ENCODE data around the gene KRTAP26-1.

DNA sequence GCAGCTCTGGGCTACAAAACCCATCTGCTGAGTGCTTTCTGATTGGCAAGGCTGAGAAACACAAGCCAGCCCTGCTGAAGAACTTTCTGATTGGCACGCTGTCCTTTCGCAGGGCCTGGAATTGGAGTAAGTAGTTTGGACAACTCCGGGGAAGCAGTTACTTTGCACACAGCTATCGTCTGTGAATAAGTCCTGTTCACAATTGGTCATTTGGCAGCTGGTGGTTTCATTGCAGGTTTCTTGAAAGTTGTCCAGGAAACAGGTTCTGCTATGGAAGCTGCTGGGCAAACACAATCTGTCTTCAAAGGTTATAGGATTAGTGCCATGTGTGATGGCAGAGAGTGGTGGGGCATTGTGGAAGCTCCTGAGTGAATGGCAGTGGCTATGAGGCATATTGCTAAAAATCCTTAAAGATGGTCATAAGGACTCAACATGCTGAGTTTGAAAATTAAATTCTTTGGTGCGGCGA lies 17.2 kb upstream of the KRTAP26-1 start, which contains the start of gene KRTAP27-1:
- TF ChIP-seq TOX (CRISPR knock-in tag; IDR thresholded peaks at IDR 0.05; ENCODE audit: borderline replicate concordance) (no peak), PPARA (CRISPR knock-in tag; IDR thresholded peaks at IDR 0.05; ENCODE audit: borderline replicate concordance) (no peak), ARNTL (CRISPR knock-in tag; IDR thresholded peaks at IDR 0.05; ENCODE audit: borderline replicate concordance, low read depth) (no peak)
- TF ChIP-seq, protein P1, sequence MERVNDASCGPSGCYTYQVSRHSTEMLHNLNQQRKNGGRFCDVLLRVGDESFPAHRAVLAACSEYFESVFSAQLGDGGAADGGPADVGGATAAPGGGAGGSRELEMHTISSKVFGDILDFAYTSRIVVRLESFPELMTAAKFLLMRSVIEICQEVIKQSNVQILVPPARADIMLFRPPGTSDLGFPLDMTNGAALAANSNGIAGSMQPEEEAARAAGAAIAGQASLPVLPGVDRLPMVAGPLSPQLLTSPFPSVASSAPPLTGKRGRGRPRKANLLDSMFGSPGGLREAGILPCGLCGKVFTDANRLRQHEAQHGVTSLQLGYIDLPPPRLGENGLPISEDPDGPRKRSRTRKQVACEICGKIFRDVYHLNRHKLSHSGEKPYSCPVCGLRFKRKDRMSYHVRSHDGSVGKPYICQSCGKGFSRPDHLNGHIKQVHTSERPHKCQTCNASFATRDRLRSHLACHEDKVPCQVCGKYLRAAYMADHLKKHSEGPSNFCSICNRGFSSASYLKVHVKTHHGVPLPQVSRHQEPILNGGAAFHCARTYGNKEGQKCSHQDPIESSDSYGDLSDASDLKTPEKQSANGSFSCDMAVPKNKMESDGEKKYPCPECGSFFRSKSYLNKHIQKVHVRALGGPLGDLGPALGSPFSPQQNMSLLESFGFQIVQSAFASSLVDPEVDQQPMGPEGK (CRISPR knock-in tag; IDR thresholded peaks at IDR 0.05; ENCODE audit: borderline replicate concordance) = no peak
